ENCODE data around the gene PTDSS2. TPM values are rescaled to one million over a fixed set of nuclear protein-coding genes. Genes with fewer than 3 reads are reported as not detected.

The PTDSS2 gene
- polyA plus RNA-seq, 3 donors = 9.3 to 18.3 (median 12.4) TPM

- Mint-ChIP-seq H3K27me3 (ENCODE audit: low read depth in 3 of 3) (peaks cover 5 to 25% (median 11%) of the 10 kb centered on the region in 3 donors), H3K4me1 (peaks cover 45% of the 10 kb centered on the region), H3K36me3 (no peaks in the 10 kb centered on the region), H3K27ac (peak overlapping the region; percentile 71 to 92 (median 87)), H3K4me3 (peak overlapping the region; percentile 89 to 97), H3K9me3 (peaks cover 0 to 2% (median 0%) of the 10 kb centered on the region in 7 donors)
- intact Hi-C loops (cut with micrococcal nuclease) = loop anchor here in 1 of 2 donors (2.0 kb wide), 1 partner anchor 34 kb away; the partner anchor contains the start of gene PTDSS2
- Histone ChIP-seq H2AFZ (ENCODE audit: insufficient read depth, low read depth, low read length, poor library complexity, severe bottlenecking) (peak overlapping the region; percentile 83), H3K4me3 (replicated peaks in 1 of 3; ENCODE audit: low read depth in 2 of 3, low read length in 3 of 3) (peak overlapping the region; percentile 41 to 96 (median 79)), H3K9me3 (replicated peaks in 1 of 2; ENCODE audit: control insufficient read depth in 1 of 2, insufficient read depth in 1 of 2, low read length in 2 of 2) (no peaks in the 10 kb centered on the region), H3K4me2 (replicated peaks; ENCODE audit: extremely low read depth, low read length, poor library complexity, severe bottlenecking) (peak overlapping the region; percentile 96), H3K9ac (ENCODE audit: insufficient read depth, low read length, poor library complexity, severe bottlenecking) (peak overlapping the region; percentile 77), H3K27ac (ENCODE audit: low read depth in 1 of 2, low read length in 2 of 2) (peak overlapping the region; percentile 71 to 90), H4K20me1 (ENCODE audit: insufficient read depth, low read length) (peaks cover 11% of the 10 kb centered on the region), H3K4me1 (ENCODE audit: control insufficient read depth in 1 of 2, insufficient read depth in 2 of 2, low read length in 2 of 2) (peaks cover 41 to 54% of the 10 kb centered on the region in 2 donors), H3K36me3 (replicated peaks in 1 of 2; ENCODE audit: control insufficient read depth in 1 of 2, insufficient read depth in 2 of 2, low read length in 2 of 2) (no peaks in the 10 kb centered on the region), H3K79me2 (ENCODE audit: insufficient read depth, low read length) (peaks cover 38% of the 10 kb centered on the region), H3K27me3 (ENCODE audit: control insufficient read depth in 2 of 2, insufficient read depth in 2 of 2, low read length in 2 of 2) (no peaks in the 10 kb centered on the region)
- under 1% methylated on average over 97 of the region's 97 CpGs for WGBS (ENCODE audit: insufficient coverage)
- no peak for TF ChIP-seq CTCF (IDR thresholded peaks at IDR 0.05)
- peak; percentile 43 to 48 (median 44) for DNase-seq
Observed at GRCh38 chr11:416757-417621, 33.1 kb upstream of the PTDSS2 start.

- Histone ChIP-seq H3K9ac (ENCODE audit: insufficient read depth, low read length, poor library complexity, severe bottlenecking) (peak overlapping the region; percentile 77), H3K4me1 (ENCODE audit: control insufficient read depth in 1 of 2, insufficient read depth in 2 of 2, low read length in 2 of 2) (peaks cover 39 to 52% of the 10 kb centered on the region in 2 donors), H2AFZ (ENCODE audit: insufficient read depth, low read depth, low read length, poor library complexity, severe bottlenecking) (peak overlapping the region; percentile 83), H3K4me2 (replicated peaks; ENCODE audit: extremely low read depth, low read length, poor library complexity, severe bottlenecking) (peak overlapping the region; percentile 96), H3K27ac (ENCODE audit: low read depth in 1 of 2, low read length in 2 of 2) (peak overlapping the region in 1 of 2 donors; percentile 90), H4K20me1 (ENCODE audit: insufficient read depth, low read length) (peaks cover 11% of the 10 kb centered on the region), H3K4me3 (replicated peaks in 1 of 3; ENCODE audit: low read depth in 2 of 3, low read length in 3 of 3) (peak overlapping the region; percentile 24 to 96 (median 41)), H3K27me3 (ENCODE audit: control insufficient read depth in 2 of 2, insufficient read depth in 2 of 2, low read length in 2 of 2) (no peaks in the 10 kb centered on the region), H3K79me2 (ENCODE audit: insufficient read depth, low read length) (peaks cover 35% of the 10 kb centered on the region), H3K9me3 (replicated peaks in 1 of 2; ENCODE audit: control insufficient read depth in 1 of 2, insufficient read depth in 1 of 2, low read length in 2 of 2) (no peaks in the 10 kb centered on the region), H3K36me3 (replicated peaks in 1 of 2; ENCODE audit: control insufficient read depth in 1 of 2, insufficient read depth in 2 of 2, low read length in 2 of 2) (no peaks in the 10 kb centered on the region)
- no peak for TF ChIP-seq CTCF (IDR thresholded peaks at IDR 0.05)
- Mint-ChIP-seq H3K4me1 (peaks cover 42% of the 10 kb centered on the region), H3K4me3 (peak overlapping the region; percentile 73 to 84), H3K9me3 (peaks cover 0 to 4% (median 0%) of the 10 kb centered on the region in 7 donors), H3K36me3 (no peaks in the 10 kb centered on the region), H3K27me3 (ENCODE audit: low read depth in 3 of 3) (peaks cover 5 to 25% (median 9%) of the 10 kb centered on the region in 3 donors), H3K27ac (peak overlapping the region in 5 of 7 donors; percentile 64 to 88 (median 80))
- DNase-seq = no peak
- intact Hi-C loops (cut with micrococcal nuclease) = loop anchor here in 1 of 2 donors (2.0 kb wide), 1 partner anchor 33 kb away; the partner anchor contains the start of gene PTDSS2
- WGBS (ENCODE audit: insufficient coverage) = 73% methylated on average over 16 of the region's 19 CpGs
Observed at GRCh38 chr11:417652-418342, 32.3 kb upstream of the PTDSS2 start.

Measured in CD14-positive monocyte (primary cell).